Measurements from ENCODE around the gene ZBTB37. TPM values are rescaled to one million over a fixed set of nuclear protein-coding genes. Genes with fewer than 3 reads are reported as not detected.

The ZBTB37 gene
- total and polyA plus RNA-seq, 9 of the 15 experiments (the other 6 are each of a cell fraction or from before 2014, with no cell fraction given) = 1.3 to 13.9 (median 5.4) TPM

DNA sequence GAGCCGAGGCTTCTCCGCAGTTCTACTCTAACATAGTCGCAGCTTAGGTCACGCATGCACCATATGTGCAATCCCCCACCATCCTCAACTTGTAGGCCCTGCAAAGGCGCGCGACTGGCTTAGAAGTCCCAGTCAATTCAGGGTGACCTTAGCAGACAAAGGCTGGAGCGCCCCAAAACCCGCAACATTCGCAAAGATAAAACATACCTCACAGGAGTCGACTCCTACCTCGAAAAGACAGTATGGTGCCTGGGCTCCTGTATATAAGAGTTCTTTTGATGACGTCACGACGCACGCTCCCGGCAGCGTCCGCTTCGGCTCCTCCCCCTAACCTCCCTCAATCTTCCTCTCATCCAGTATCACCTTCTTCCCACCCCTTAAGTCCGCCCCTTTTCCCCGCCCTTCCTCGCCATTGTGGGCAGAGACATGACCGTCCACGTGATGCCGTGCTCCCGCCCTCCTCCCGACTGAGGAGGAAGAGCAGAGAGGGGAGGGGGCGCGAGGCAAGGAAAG is 371 bp upstream of the ZBTB37 start, which contains the start of gene GAS5 (continued):
- TF ChIP-seq STAT5A (IDR thresholded peaks at IDR 0.05; ENCODE audit: borderline replicate concordance, low read length) (peak; percentile 46; the same call in 1 of the 2 replicates), ZNF3 (CRISPR knock-in tag; IDR thresholded peaks at IDR 0.05) (0 out of 2 replicates have a peak, but pooled peaks have one; percentile 38), JUN (IDR thresholded peaks at IDR 0.05; ENCODE audit: borderline replicate concordance, low read depth, low read length) (peak; percentile 97), JUN (CRISPR knock-in tag; IDR thresholded peaks at IDR 0.05; ENCODE audit: borderline replicate concordance) (peak; percentile 9; the same call in 1 of the 2 replicates), EGR1 (conservative IDR thresholded peaks at IDR 0.05) (no peak), TARDBP (IDR thresholded peaks at IDR 0.05) (no peak), CBX5 (IDR thresholded peaks at IDR 0.05; ENCODE audit: borderline replicate concordance, low read depth) (no peak), EP400 (IDR thresholded peaks at IDR 0.05) (peak; percentile 99), ZNF239 (CRISPR knock-in tag; IDR thresholded peaks at IDR 0.05) (peak; percentile 22; the same call in 1 of the 2 replicates), ESRRA (IDR thresholded peaks at IDR 0.05; ENCODE audit: borderline replicate concordance, low read depth) (peak; percentile 75; the same call in 1 of the 2 replicates), MYBL2 (IDR thresholded peaks at IDR 0.05; ENCODE audit: low read depth) (no peak), MYBL2 (CRISPR knock-in tag; IDR thresholded peaks at IDR 0.05; ENCODE audit: borderline replicate concordance) (no peak), NRF1 (conservative IDR thresholded peaks at IDR 0.05 in 1 of 2, IDR thresholded peaks at IDR 0.05 in 1 of 2) (peak; percentile 64 to 72), ZNF75A (CRISPR knock-in tag; IDR thresholded peaks at IDR 0.05) (peak; percentile 32; the same call in 1 of the 2 replicates), RB1 (IDR thresholded peaks at IDR 0.05; ENCODE audit: low read depth) (peak; percentile 75; the same call in 1 of the 2 replicates), NFIC (IDR thresholded peaks at IDR 0.05) (peak; percentile 74), ARID4B (CRISPR knock-in tag; IDR thresholded peaks at IDR 0.05) (peak; percentile 96), MEF2A (IDR thresholded peaks at IDR 0.05; ENCODE audit: control insufficient read depth, low read depth, low read length) (peak; percentile 64; the same call in 1 of the 2 replicates)
- TF ChIP-seq, protein P1, sequence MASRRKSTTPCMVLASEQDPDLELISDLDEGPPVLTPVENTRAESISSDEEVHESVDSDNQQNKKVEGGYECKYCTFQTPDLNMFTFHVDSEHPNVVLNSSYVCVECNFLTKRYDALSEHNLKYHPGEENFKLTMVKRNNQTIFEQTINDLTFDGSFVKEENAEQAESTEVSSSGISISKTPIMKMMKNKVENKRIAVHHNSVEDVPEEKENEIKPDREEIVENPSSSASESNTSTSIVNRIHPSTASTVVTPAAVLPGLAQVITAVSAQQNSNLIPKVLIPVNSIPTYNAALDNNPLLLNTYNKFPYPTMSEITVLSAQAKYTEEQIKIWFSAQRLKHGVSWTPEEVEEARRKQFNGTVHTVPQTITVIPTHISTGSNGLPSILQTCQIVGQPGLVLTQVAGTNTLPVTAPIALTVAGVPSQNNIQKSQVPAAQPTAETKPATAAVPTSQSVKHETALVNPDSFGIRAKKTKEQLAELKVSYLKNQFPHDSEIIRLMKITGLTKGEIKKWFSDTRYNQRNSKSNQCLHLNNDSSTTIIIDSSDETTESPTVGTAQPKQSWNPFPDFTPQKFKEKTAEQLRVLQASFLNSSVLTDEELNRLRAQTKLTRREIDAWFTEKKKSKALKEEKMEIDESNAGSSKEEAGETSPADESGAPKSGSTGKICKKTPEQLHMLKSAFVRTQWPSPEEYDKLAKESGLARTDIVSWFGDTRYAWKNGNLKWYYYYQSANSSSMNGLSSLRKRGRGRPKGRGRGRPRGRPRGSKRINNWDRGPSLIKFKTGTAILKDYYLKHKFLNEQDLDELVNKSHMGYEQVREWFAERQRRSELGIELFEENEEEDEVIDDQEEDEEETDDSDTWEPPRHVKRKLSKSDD (conservative IDR thresholded peaks at IDR 0.05; ENCODE audit: low read length) = 0 out of 2 replicates have a peak, but pooled peaks have one; percentile 22
- TF ChIP-seq, protein P2, sequence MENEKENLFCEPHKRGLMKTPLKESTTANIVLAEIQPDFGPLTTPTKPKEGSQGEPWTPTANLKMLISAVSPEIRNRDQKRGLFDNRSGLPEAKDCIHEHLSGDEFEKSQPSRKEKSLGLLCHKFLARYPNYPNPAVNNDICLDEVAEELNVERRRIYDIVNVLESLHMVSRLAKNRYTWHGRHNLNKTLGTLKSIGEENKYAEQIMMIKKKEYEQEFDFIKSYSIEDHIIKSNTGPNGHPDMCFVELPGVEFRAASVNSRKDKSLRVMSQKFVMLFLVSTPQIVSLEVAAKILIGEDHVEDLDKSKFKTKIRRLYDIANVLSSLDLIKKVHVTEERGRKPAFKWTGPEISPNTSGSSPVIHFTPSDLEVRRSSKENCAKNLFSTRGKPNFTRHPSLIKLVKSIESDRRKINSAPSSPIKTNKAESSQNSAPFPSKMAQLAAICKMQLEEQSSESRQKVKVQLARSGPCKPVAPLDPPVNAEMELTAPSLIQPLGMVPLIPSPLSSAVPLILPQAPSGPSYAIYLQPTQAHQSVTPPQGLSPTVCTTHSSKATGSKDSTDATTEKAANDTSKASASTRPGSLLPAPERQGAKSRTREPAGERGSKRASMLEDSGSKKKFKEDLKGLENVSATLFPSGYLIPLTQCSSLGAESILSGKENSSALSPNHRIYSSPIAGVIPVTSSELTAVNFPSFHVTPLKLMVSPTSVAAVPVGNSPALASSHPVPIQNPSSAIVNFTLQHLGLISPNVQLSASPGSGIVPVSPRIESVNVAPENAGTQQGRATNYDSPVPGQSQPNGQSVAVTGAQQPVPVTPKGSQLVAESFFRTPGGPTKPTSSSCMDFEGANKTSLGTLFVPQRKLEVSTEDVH (IDR thresholded peaks at IDR 0.05; ENCODE audit: low read depth, partially characterized antibody) = peak; percentile 82

Measured in K562 (cell line).